ENCODE measurements around the gene RAD51B. TPM values are rescaled to one million over a fixed set of nuclear protein-coding genes. Genes with fewer than 3 reads are reported as not detected.

RAD51B gene
- total RNA-seq, 1 experiment from 2014 or later: 16.7 TPM

GRCh38 chr14:68677476-68677875 is 857.9 kb downstream of the RAD51B start:
- H3K18ac ChIP-seq (ENCODE audit: insufficient read length, low read depth, low read length): no peak overlapping the region
- no peaks in the 10 kb centered on the region for H3K79me1 ChIP-seq (ENCODE audit: insufficient read depth, low read depth, low read length, poor library complexity, severe bottlenecking)
- no peak overlapping the region for H2BK12ac ChIP-seq (ENCODE audit: insufficient read length, low read depth, low read length)
- no peak overlapping the region for H4K5ac ChIP-seq (ENCODE audit: insufficient read length, low read depth, low read length)
- H2BK5ac ChIP-seq (ENCODE audit: insufficient read length, low read length): no peak overlapping the region
- no peak overlapping the region; a peak in 1 of 7 replicates for H3K27ac Mint-ChIP-seq
- H3K27ac ChIP-seq (ENCODE audit: insufficient read length, low read depth, low read length): no peak overlapping the region
- no peaks in the 10 kb centered on the region for H3K27me3 ChIP-seq (ENCODE audit: insufficient read depth, low read length)
- no peaks in the 10 kb centered on the region for H3K9me3 ChIP-seq (ENCODE audit: control insufficient read depth, low read depth, low read length)
- no peaks in the 10 kb centered on the region for H3K79me2 ChIP-seq (ENCODE audit: insufficient read depth, low read length)
- no peak overlapping the region for H3K4me3 Mint-ChIP-seq
- WGBS (ENCODE audit: extremely low coverage, insufficient read length, low lambda C conversion rate): no CpG with 5 or more reads among the region's 7 CpGs
- no peak overlapping the region for H3K4ac ChIP-seq (ENCODE audit: low read depth, low read length)
- no peak for DNase-seq
- peaks cover 14 to 17% of the 10 kb centered on the region in 2 experiments for H3K4me1 Mint-ChIP-seq
- no peak for TF ChIP-seq CTCF (conservative IDR thresholded peaks at IDR 0.05)
- no peak overlapping the region for H3K9ac ChIP-seq (ENCODE audit: extremely low read depth, insufficient read length, low read length)
- no peak overlapping the region for H2AK5ac ChIP-seq (ENCODE audit: insufficient read length, low read length)
- no peak overlapping the region for H4K91ac ChIP-seq (ENCODE audit: insufficient read length, low read depth, low read length)
- no peak overlapping the region for H3K23ac ChIP-seq (ENCODE audit: insufficient read length, low read depth, low read length)
- no peaks in the 10 kb centered on the region; a peak in 1 of 7 replicates for H3K36me3 Mint-ChIP-seq (ENCODE audit: insufficient read depth in 1 of 3, low read depth in 3 of 3)
- H3K4me2 ChIP-seq (ENCODE audit: insufficient read depth, insufficient read length, low read length): no peak overlapping the region
- peaks cover 5% of the 10 kb centered on the region for H3K4me1 ChIP-seq (ENCODE audit: insufficient read depth, low read length)
- H2BK20ac ChIP-seq (ENCODE audit: low read depth, low read length, poor library complexity, severe bottlenecking): no peak overlapping the region
- no peaks in the 10 kb centered on the region for H3K9me3 Mint-ChIP-seq
- no peaks in the 10 kb centered on the region for H3K27me3 Mint-ChIP-seq (ENCODE audit: low read depth)
- no peak overlapping the region for H3T11ph ChIP-seq (ENCODE audit: low read length)
- H2BK15ac ChIP-seq (ENCODE audit: low read depth, low read length): no peak overlapping the region
- no peaks in the 10 kb centered on the region for H3K23me2 ChIP-seq (ENCODE audit: insufficient read length, low read depth, low read length, poor library complexity, severe bottlenecking)
- H3K14ac ChIP-seq (ENCODE audit: insufficient read depth, low read length): no peak overlapping the region
- H4K8ac ChIP-seq (replicated peaks; ENCODE audit: insufficient read length, low read depth, low read length): no peak overlapping the region
- H3K56ac ChIP-seq (ENCODE audit: insufficient read length, low read depth, low read length): no peak overlapping the region
- no peak overlapping the region for H2BK120ac ChIP-seq (ENCODE audit: low read depth, low read length, poor library complexity, severe bottlenecking)
- no peak overlapping the region for H2AFZ ChIP-seq (ENCODE audit: low read length)
- H4K20me1 ChIP-seq (ENCODE audit: control insufficient read depth, insufficient read depth, insufficient read length): no peaks in the 10 kb centered on the region
